OCI-LY7 (cell line): ENCODE data around the gene CBFA2T2. TPM values are rescaled to one million over a fixed set of nuclear protein-coding genes. Genes with fewer than 3 reads are reported as not detected.
A peak's percentile ranks its signal among the peaks of the same experiment; 100 is the strongest.

Experiments
- BruUV-seq: library from RNA; stranded (reverse); fragments of 400-500 nt; replicated peaks from 2 replicates; lab custom pipeline; 2021; lab: Mats Ljungman, UMichigan
- CTCF ChIA-PET: fragments of 300-600 bp; sonication (Branson Sonifier 250); formaldehyde crosslinking; loops from one replicate; lab custom pipeline; 2022; ENCODE audit warnings: antibody characterized with exemption; ENCODE audit not compliant: unreplicated experiment; lab: Charles Lee
- POLR2A ChIA-PET: fragments of 300-600 bp; sonication (Branson Sonifier 250); formaldehyde crosslinking; loops from one replicate; lab custom pipeline; 2022; ENCODE audit warnings: antibody characterized with exemption; lab: Charles Lee
- DNase-seq: peaks from one replicate; pipeline ENCODE4 v3.0.0-alpha.2; 2015; ENCODE audit warnings: low spot score
- H2AFZ ChIP-seq: fragments of 200-600 bp; sonication (generic), shearing (Covaris generic); 2 replicates; pipeline ENCODE4 v1.6.1; 2014; ENCODE audit warnings: mild to moderate bottlenecking, antibody characterized with exemption, low read length, moderate library complexity
- H3K27ac ChIP-seq: fragments of 200-600 bp; sonication (generic); 2 replicates; pipeline ENCODE4 v1.5.1; 2014; ENCODE audit warnings: mixed run types, low read depth, mild to moderate bottlenecking, moderate library complexity, low read length, inconsistent platforms; ENCODE audit not compliant: poor library complexity, severe bottlenecking
- H3K36me3 ChIP-seq: fragments of 200-600 bp; sonication (generic); 2 replicates; pipeline ENCODE4 v1.6.1; 2014; ENCODE audit warnings: mild to moderate bottlenecking, antibody characterized with exemption, low read length, moderate library complexity, mixed read lengths; ENCODE audit not compliant: insufficient read depth
- H3K4me1 ChIP-seq: fragments of 200-600 bp; sonication (generic); 2 replicates; pipeline ENCODE4 v1.5.1; 2014; ENCODE audit warnings: mild to moderate bottlenecking, low read length; ENCODE audit not compliant: insufficient read depth, poor library complexity, severe bottlenecking
- H3K4me2 ChIP-seq: fragments of 200-600 bp; sonication (generic); 2 replicates; pipeline ENCODE4 v1.6.1; 2014; ENCODE audit warnings: mild to moderate bottlenecking, low read length
- H3K4me3 ChIP-seq: fragments of 200-600 bp; sonication (generic); 2 replicates; pipeline ENCODE4 v1.5.1; 2014; ENCODE audit warnings: mild to moderate bottlenecking, low read depth, low read length; ENCODE audit not compliant: poor library complexity, severe bottlenecking
- H3K79me2 ChIP-seq: fragments of 200-600 bp; sonication (generic); 2 replicates; pipeline ENCODE4 v1.6.1; 2016; ENCODE audit warnings: low read depth, mild to moderate bottlenecking, low read length, moderate library complexity, mixed read lengths; ENCODE audit not compliant: insufficient read depth
- H3K9me2 ChIP-seq: fragments of 200-600 bp; sonication (generic); 2 replicates; pipeline ENCODE4 v1.6.1; 2016; ENCODE audit warnings: mild to moderate bottlenecking, low read length, mixed read lengths; ENCODE audit not compliant: insufficient read depth
- H3K9me3 ChIP-seq: fragments of 200-600 bp; sonication (generic); 2 replicates; pipeline ENCODE4 v1.6.1; 2014; ENCODE audit warnings: mild to moderate bottlenecking, mixed run types, low read length, mixed read lengths
- H4K20me1 ChIP-seq: fragments of 200-600 bp; sonication (generic); 2 replicates; pipeline ENCODE4 v1.6.1; 2014; ENCODE audit warnings: mild to moderate bottlenecking, antibody characterized with exemption, low read length, moderate library complexity, mixed read lengths; ENCODE audit not compliant: insufficient read depth
- EZH2phosphoT487 ChIP-seq: fragments of 200-600 bp; sonication (generic); IDR thresholded peaks from 2 replicates; pipeline ENCODE4 v1.6.1; 2018; ENCODE audit warnings: low read depth, borderline replicate concordance, mild to moderate bottlenecking, mixed run types, antibody characterized with exemption, low read length, moderate library complexity, mixed read lengths
- intact Hi-C: fragments of 100-400 bp; cut with micrococcal nuclease; formaldehyde crosslinking; loops from one replicate; pipeline ENCODE4 v1.10.0; 2022; ENCODE audit not compliant: unreplicated experiment
- total RNA-seq, 2 experiments: library from RNA; depleted of rRNA in 1 of 2; stranded (reverse); fragments of >200 nt in 1 of 2; shearing (Covaris generic) in 1 of 2; gene quantifications; 2 replicates each; pipeline ENCODE4 v1.2.3, GENCODE V29; 2014 to 2022
- TF ChIP-seq, protein P1 (sequence below): fragments of 200-600 bp; sonication (generic); conservative IDR thresholded peaks from 2 replicates; pipeline ENCODE4 v1.5.1; 2014; ENCODE audit warnings: mild to moderate bottlenecking, antibody characterized with exemption, low read length, moderate library complexity, mixed read lengths

Gene CBFA2T2
- total RNA-seq, 2 experiments from 2014 or later = 20.7 to 32.9 TPM

DNA sequence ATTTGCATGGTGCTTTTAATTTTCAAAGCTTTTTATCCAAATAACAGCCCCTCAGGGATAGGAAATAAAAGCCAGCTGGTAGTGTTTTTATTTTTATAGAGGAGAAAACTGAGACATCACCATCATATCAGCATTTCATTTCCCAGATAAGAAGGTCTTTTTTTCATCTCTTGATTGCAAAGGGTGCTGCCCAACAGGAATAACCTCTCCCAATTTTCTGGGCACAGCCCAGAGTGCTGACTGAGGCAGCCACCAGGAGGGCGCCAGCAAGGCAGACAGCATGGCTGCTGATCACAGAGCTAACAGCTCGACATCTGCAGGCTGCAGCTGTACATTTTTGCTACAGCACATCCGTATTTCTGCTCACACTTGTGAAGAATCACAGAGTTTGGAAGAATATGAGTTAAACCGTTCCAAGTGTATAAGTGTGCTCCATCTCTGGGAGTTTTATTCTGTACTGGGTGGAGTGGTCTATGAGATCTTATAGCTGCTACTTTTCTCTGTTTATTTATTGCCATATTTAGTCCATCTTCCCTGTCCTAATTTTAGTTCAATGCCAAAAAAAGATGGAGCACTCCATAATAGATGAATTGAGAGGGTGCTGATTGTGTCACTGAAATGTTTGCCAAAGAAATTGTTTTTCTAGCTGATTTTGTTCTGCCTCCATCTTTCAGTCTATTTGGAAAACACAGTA, 86.7 kb downstream of the CBFA2T2 start:
- ChIA-PET POLR2A (interaction anchor here (0.5 to 3.9 kb wide), 10 partner anchors 9 to 109 kb away, joined by 3 to 29 read pairs (median 5); no protein-coding TSS in a partner anchor), CTCF (interaction anchor here (0.5 to 1.0 kb wide), 3 partner anchors 10 to 119 kb away, joined by 3 read pairs; no protein-coding TSS in a partner anchor)
- H4K20me1 ChIP-seq = no peaks in the 10 kb centered on the region
- peak overlapping the region; percentile 4; the same call in 1 of the 2 replicates for H2AFZ ChIP-seq
- H3K4me2 ChIP-seq = peak overlapping the region; percentile 73
- peak overlapping the region; percentile 99 for H3K27ac ChIP-seq
- H3K4me3 ChIP-seq = peak overlapping the region; percentile 36
- BruUV-seq = no TSS peak
- H3K9me3 ChIP-seq = no peaks in the 10 kb centered on the region
- H3K36me3 ChIP-seq = peaks cover 39% of the 10 kb centered on the region
- H3K79me2 ChIP-seq = peaks cover 98% of the 10 kb centered on the region
- TF ChIP-seq EZH2phosphoT487 = no peak
- TF ChIP-seq, protein P1, sequence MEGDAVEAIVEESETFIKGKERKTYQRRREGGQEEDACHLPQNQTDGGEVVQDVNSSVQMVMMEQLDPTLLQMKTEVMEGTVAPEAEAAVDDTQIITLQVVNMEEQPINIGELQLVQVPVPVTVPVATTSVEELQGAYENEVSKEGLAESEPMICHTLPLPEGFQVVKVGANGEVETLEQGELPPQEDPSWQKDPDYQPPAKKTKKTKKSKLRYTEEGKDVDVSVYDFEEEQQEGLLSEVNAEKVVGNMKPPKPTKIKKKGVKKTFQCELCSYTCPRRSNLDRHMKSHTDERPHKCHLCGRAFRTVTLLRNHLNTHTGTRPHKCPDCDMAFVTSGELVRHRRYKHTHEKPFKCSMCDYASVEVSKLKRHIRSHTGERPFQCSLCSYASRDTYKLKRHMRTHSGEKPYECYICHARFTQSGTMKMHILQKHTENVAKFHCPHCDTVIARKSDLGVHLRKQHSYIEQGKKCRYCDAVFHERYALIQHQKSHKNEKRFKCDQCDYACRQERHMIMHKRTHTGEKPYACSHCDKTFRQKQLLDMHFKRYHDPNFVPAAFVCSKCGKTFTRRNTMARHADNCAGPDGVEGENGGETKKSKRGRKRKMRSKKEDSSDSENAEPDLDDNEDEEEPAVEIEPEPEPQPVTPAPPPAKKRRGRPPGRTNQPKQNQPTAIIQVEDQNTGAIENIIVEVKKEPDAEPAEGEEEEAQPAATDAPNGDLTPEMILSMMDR = peak; percentile 77
- no peaks in the 10 kb centered on the region for H3K9me2 ChIP-seq
- H3K4me1 ChIP-seq = peaks cover 88% of the 10 kb centered on the region
- DNase-seq = peak; percentile 81
- intact Hi-C loops = no loop called here

DNA sequence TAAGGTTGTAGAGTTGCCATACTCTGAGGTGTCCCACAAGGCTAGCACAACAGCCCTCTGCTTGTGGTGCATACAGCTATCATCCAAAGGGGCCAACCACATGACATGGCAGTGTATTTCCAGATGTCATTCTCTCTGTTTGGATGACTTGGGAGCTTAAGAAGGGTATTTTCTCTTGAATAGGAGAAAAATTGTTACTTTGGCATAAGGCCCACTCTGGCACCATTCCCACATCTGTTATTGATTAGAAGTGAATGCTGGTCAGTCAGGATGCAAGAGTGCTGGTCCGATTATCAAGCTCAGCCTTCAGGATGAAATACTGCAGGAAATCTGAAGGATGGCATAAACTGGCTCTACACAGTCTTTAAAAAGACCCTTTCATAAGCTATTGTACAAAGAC, 88.6 kb downstream of the CBFA2T2 start:
- CTCF ChIA-PET = interaction anchor here (0.6 kb wide), 1 partner anchor 44 kb away, joined by 4 read pairs; no protein-coding TSS in a partner anchor
- intact Hi-C loops = no loop called here

More for the DNA sequence above, 88.6 kb downstream of the CBFA2T2 start:
- Histone ChIP-seq H3K79me2 (peaks cover 94% of the 10 kb centered on the region), H3K9me3 (no peaks in the 10 kb centered on the region), H4K20me1 (no peaks in the 10 kb centered on the region), H3K27ac (no peak overlapping the region), H3K4me1 (peaks cover 71% of the 10 kb centered on the region), H2AFZ (no peak overlapping the region), H3K36me3 (peaks cover 35% of the 10 kb centered on the region), H3K9me2 (no peaks in the 10 kb centered on the region), H3K4me2 (no peak overlapping the region), H3K4me3 (no peak overlapping the region)
- POLR2A ChIA-PET = interaction anchor here (0.7 to 3.9 kb wide), 5 partner anchors 10 to 89 kb away, joined by 3 to 29 read pairs (median 6); partner anchors contain the start of gene CBFA2T2
- no TSS peak for BruUV-seq
- DNase-seq = no peak
- no peak for TF ChIP-seq EZH2phosphoT487
- TF ChIP-seq, protein P1 = no peak
